Kidney epithelial cell (primary cell): ENCODE results near the gene RAPGEF3. TPM values are rescaled to one million over a fixed set of nuclear protein-coding genes. Genes with fewer than 3 reads are reported as not detected.

Source experiments
- DNase-seq: peaks from one replicate; pipeline ENCODE4 v3.0.0-alpha.2; 2010; ENCODE audit warnings: low read depth
- H3K27me3 ChIP-seq: 2 replicates; pipeline ENCODE4 v1.6.0; 2011; ENCODE audit warnings: low read length; ENCODE audit not compliant: control insufficient read depth, insufficient read depth
- H3K36me3 ChIP-seq: 2 replicates; pipeline ENCODE4 v1.5.1; 2011; ENCODE audit warnings: low read length; ENCODE audit not compliant: control insufficient read depth, insufficient read depth
- H3K4me3 ChIP-seq: 2 replicates; pipeline ENCODE4 v1.5.1; 2011; ENCODE audit warnings: low read depth, mild to moderate bottlenecking, control low read depth, low read length
- CTCF ChIP-seq: IDR thresholded peaks from 2 replicates; pipeline ENCODE4 v1.5.1; 2011; ENCODE audit warnings: mild to moderate bottlenecking, moderate library complexity, low read length, control low read depth, inconsistent platforms; ENCODE audit not compliant: insufficient read depth, poor library complexity, severe bottlenecking
- total RNA-seq: library from RNA; depleted of rRNA; stranded (reverse); fragments of >200 nt; gene quantifications from 2 replicates; pipeline ENCODE4 v1.2.3, GENCODE V29; 2015

RAPGEF3 gene
- total RNA-seq, 1 donor from 2014 or later: 14.3 TPM

DNA sequence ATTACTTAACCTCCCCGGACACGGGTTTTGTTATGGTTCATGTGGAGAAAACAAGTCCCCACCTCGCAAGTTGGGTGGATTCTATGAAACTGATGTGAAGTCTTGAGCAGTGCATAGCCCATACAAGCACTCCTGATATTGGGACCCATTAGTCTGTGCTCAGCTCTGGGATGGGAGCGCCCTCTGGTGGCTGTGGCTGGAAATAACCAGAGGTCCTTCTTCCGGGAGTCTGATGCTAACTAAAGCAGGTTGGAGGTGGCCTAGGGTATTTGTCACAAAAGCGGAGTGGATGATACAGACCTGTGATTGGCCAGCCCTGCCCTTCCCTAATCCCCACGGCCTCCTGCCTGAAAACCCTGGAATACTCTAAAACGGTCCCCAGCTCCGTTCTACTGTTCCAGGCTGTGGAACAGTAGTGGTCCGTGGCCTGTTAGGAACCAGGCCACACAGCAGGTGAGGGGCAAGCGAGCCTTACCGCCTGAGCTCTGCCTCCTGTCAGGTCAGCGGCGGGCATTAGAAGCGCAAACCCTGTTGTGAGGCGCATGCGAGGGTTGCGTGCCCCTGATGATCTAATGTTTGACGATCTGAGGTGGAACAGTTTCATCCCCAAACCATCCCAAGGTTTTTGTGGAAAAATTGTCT is 20.7 kb upstream of the RAPGEF3 start:
- Histone ChIP-seq H3K4me3 (no peak overlapping the region), H3K27me3 (no peaks in the 10 kb centered on the region), H3K36me3 (peaks cover 1% of the 10 kb centered on the region)
- no peak for DNase-seq
- peak; percentile 92 for TF ChIP-seq CTCF

- DNase-seq: no peak
- H3K4me3 ChIP-seq: no peak overlapping the region
- H3K27me3 ChIP-seq: no peaks in the 10 kb centered on the region
- TF ChIP-seq CTCF: no peak
- H3K36me3 ChIP-seq: peaks cover 1% of the 10 kb centered on the region
These were observed 20.2 kb upstream of the RAPGEF3 start for GRCh38 chr12:47778881-47779280.

DNA sequence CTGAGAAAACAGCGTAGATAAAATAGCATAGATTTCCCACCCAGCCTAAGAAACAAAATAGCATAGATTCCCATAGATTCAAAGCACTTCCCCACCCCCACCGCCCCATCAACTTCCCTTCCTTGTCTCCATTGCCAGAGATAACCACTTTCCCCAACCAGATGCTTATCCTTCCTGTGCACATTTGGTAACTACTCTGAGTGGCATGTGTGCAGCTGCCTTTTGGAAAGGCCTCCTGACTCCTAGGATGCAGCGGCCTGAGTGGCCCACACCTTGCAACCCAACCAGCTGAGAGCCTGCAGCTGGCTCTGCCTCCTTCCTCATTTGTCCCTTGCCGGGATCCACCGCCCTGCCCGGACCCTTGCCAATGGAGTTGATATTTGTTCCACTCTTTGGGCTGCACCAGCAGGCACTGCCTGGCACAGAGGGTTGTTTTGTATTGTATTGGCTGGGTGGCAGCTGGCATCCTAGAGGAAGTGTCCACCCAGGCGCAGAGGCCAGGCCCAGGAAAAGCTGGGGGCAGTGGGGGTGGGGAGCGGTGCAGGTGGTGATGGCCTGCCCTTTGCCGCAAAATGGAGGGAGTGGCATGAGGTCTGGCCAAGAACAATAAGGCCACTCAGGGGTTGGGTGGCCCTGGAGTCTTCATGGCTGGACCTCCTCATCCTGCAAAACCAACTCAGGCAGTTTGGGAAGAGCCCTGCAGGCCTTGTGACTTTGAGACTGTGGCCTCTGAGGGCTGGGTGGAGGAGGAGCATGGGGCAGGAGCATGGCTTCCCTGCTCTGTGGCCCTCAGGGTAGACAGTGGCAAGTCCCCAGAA is 19.3 kb upstream of the RAPGEF3 start:
- no peak for DNase-seq
- no peak for TF ChIP-seq CTCF
- Histone ChIP-seq H3K4me3 (no peak overlapping the region), H3K36me3 (peaks cover 1% of the 10 kb centered on the region), H3K27me3 (no peaks in the 10 kb centered on the region)

- TF ChIP-seq CTCF: no peak
- Histone ChIP-seq H3K4me3 (no peak overlapping the region), H3K36me3 (peaks cover 1% of the 10 kb centered on the region), H3K27me3 (no peaks in the 10 kb centered on the region)
- DNase-seq: no peak
These were observed 18.5 kb upstream of the RAPGEF3 start for GRCh38 chr12:47777151-47777550.

- Histone ChIP-seq H3K27me3 (no peaks in the 10 kb centered on the region), H3K36me3 (peaks cover 1% of the 10 kb centered on the region), H3K4me3 (no peak overlapping the region)
- DNase-seq: no peak
- no peak for TF ChIP-seq CTCF
These were observed 17.9 kb upstream of the RAPGEF3 start for GRCh38 chr12:47776471-47777143.
